ENCODE data around the gene TPT1. TPM values are rescaled to one million over a fixed set of nuclear protein-coding genes. Genes with fewer than 3 reads are reported as not detected.

Gene TPT1
- total RNA-seq, 1 donor from 2014 or later = 3,393 TPM

- no peak overlapping the region for H3K4me3 Mint-ChIP-seq (ENCODE audit: unreplicated experiment)
- DNase-seq (ENCODE audit: extremely low spot score, unreplicated experiment) = no peak
- H3K4me1 Mint-ChIP-seq (ENCODE audit: unreplicated experiment) = peaks cover 16% of the 10 kb centered on the region
- no peak overlapping the region for H3K27ac Mint-ChIP-seq (ENCODE audit: unreplicated experiment)
- H3K36me3 Mint-ChIP-seq (ENCODE audit: unreplicated experiment) = peaks cover 40% of the 10 kb centered on the region
- peaks cover 15% of the 10 kb centered on the region for H3K9me3 Mint-ChIP-seq (ENCODE audit: unreplicated experiment)
- no peaks in the 10 kb centered on the region for H3K27me3 Mint-ChIP-seq (ENCODE audit: unreplicated experiment)
- TF ChIP-seq CTCF (IDR thresholded peaks at IDR 0.05) = no peak
Observed at GRCh38 chr13:45362939-45363338, 22.0 kb upstream of the TPT1 start.

GRCh38 chr13:45361596-45362206 is 20.7 kb upstream of the TPT1 start:
- H3K4me3 Mint-ChIP-seq (ENCODE audit: unreplicated experiment) = no peak overlapping the region
- no peaks in the 10 kb centered on the region for H3K27me3 Mint-ChIP-seq (ENCODE audit: unreplicated experiment)
- H3K4me1 Mint-ChIP-seq (ENCODE audit: unreplicated experiment) = peaks cover 5% of the 10 kb centered on the region
- no peak overlapping the region for H3K27ac Mint-ChIP-seq (ENCODE audit: unreplicated experiment)
- peaks cover 15% of the 10 kb centered on the region for H3K9me3 Mint-ChIP-seq (ENCODE audit: unreplicated experiment)
- H3K36me3 Mint-ChIP-seq (ENCODE audit: unreplicated experiment) = peaks cover 45% of the 10 kb centered on the region
- TF ChIP-seq CTCF (IDR thresholded peaks at IDR 0.05) = no peak
- no peak for DNase-seq (ENCODE audit: extremely low spot score, unreplicated experiment)

DNA sequence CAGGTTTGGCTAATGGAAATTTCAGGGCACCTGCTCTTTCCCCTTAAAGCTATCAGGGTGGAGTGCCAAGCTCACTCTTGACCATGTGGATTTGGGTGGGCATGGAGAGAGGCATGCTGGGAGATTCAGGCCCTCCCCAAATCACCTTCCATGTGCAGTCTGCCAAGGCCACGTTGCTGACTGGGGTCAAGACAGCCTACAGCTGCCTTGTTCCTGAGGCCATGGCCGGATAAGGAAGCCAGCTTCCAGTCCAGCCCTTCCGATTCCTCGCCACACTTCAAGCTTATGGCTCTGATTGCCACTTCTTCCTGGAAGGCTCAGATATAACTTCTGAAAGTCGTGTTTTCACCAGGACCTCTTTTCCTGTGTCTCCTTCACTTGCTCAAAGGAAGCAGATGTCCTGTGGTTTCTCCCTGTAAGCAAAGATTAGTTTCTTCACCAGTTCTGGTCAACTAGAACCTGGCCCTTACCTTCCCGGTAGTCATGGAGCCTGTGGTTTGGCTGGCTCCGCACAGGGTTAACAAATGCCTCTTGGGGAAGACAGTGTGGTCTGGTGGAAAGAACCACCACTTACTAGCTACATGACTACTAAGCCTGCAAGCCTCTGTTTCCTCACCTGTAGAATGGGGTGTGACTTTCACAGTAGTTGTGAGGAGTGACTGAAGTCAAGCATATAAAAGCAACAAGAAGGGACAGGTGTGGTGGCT is 16.1 kb upstream of the TPT1 start:
- Mint-ChIP-seq H3K27ac (ENCODE audit: unreplicated experiment) (no peak overlapping the region), H3K4me3 (ENCODE audit: unreplicated experiment) (no peak overlapping the region), H3K27me3 (ENCODE audit: unreplicated experiment) (no peaks in the 10 kb centered on the region), H3K4me1 (ENCODE audit: unreplicated experiment) (peaks cover 5% of the 10 kb centered on the region), H3K9me3 (ENCODE audit: unreplicated experiment) (peaks cover 4% of the 10 kb centered on the region), H3K36me3 (ENCODE audit: unreplicated experiment) (peaks cover 27% of the 10 kb centered on the region)
- no peak for TF ChIP-seq CTCF (IDR thresholded peaks at IDR 0.05)
- DNase-seq (ENCODE audit: extremely low spot score, unreplicated experiment) = no peak

DNA sequence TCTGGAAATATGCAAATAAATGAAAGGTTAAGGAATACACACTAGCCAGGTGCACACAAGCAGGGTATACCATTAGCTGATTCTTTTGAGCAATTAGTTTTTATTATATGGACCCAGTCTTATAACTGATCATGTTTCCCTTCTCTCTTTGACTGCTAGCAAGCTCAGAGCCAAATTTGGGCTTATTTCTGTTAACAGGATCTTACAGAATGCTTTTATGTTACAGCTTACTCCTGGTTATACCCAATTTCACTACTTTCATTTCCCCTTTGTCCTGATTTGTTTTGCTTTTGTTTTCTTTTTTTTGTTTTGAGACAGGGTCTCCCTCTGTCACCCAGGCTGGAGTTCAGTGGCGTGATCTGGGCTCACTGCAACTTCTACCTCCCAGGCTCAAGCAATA is 12.9 kb upstream of the TPT1 start:
- H3K27me3 Mint-ChIP-seq (ENCODE audit: unreplicated experiment) = no peaks in the 10 kb centered on the region
- no peak for DNase-seq (ENCODE audit: extremely low spot score, unreplicated experiment)
- no peak for TF ChIP-seq CTCF (IDR thresholded peaks at IDR 0.05)
- H3K9me3 Mint-ChIP-seq (ENCODE audit: unreplicated experiment) = no peaks in the 10 kb centered on the region
- peaks cover 3% of the 10 kb centered on the region for H3K4me1 Mint-ChIP-seq (ENCODE audit: unreplicated experiment)
- H3K4me3 Mint-ChIP-seq (ENCODE audit: unreplicated experiment) = no peak overlapping the region
- H3K27ac Mint-ChIP-seq (ENCODE audit: unreplicated experiment) = no peak overlapping the region
- peaks cover 35% of the 10 kb centered on the region for H3K36me3 Mint-ChIP-seq (ENCODE audit: unreplicated experiment)

DNA sequence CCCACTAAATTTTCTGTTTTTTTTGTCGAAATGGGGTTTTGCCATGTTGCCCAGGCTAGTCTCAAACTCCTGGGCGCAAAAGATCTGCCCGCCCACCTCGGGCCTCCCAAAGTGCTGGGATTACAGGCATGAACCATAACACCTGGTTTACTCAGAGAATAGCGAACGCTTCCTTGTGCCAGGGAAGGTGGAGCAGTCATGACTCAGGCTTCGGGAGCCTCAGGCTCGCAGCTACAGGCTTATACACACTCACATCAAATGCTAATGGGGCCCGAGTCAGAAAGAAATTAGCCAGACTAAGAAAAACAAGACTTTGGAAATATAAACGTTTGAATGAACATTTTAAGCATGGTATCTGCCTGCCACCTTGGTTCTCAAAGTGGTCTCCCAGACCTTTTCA is 11.0 kb upstream of the TPT1 start:
- H3K36me3 Mint-ChIP-seq (ENCODE audit: unreplicated experiment) = peaks cover 35% of the 10 kb centered on the region
- no peaks in the 10 kb centered on the region for H3K9me3 Mint-ChIP-seq (ENCODE audit: unreplicated experiment)
- H3K4me3 Mint-ChIP-seq (ENCODE audit: unreplicated experiment) = no peak overlapping the region
- no peak for TF ChIP-seq CTCF (IDR thresholded peaks at IDR 0.05)
- DNase-seq (ENCODE audit: extremely low spot score, unreplicated experiment) = no peak
- H3K27ac Mint-ChIP-seq (ENCODE audit: unreplicated experiment) = no peak overlapping the region
- no peaks in the 10 kb centered on the region for H3K27me3 Mint-ChIP-seq (ENCODE audit: unreplicated experiment)
- H3K4me1 Mint-ChIP-seq (ENCODE audit: unreplicated experiment) = peaks cover 5% of the 10 kb centered on the region

Measured in osteocyte (in vitro differentiated cells).